Right atrium auricular region (tissue), 2 donors: ENCODE measurements around the gene GDPD5. TPM values are rescaled to one million over a fixed set of nuclear protein-coding genes. Genes with fewer than 3 reads are reported as not detected.

Source experiments
- DNase-seq: peaks from one replicate; pipeline ENCODE4 v3.0.0-alpha.2; 2019; ENCODE audit warnings: low spot score
- H3K27ac ChIP-seq, 2 donors: fragments of 200-600 bp; sonication (generic); 1 replicate in 1 of 2; 2 replicates in 1 of 2; pipeline ENCODE4 v1.5.1; 2016 to 2019
- H3K27me3 ChIP-seq, 2 donors: fragments of 200-600 bp; sonication (generic); one replicate each; pipeline versions ENCODE4 v1.5.1 to v1.6.0; 2017 to 2019
- H3K36me3 ChIP-seq: fragments of 200-600 bp; sonication (generic); one replicate; pipeline ENCODE4 v1.5.1; 2016
- H3K4me1 ChIP-seq, 2 donors: fragments of 200-600 bp; sonication (generic); one replicate each; pipeline versions ENCODE4 v1.5.1 to v1.6.0; 2017 to 2019
- H3K4me3 ChIP-seq, 2 donors: fragments of 200-600 bp; sonication (generic); 1 replicate in 1 of 2; 2 replicates in 1 of 2; pipeline ENCODE4 v1.5.1; 2017 to 2019; ENCODE audit warnings: mild to moderate bottlenecking in 1 of 2, moderate library complexity in 1 of 2
- H3K9me3 ChIP-seq, 2 donors: fragments of 200-600 bp; sonication (generic); one replicate each; pipeline ENCODE4 v1.5.1; 2019
- total RNA-seq, 2 donors: library from RNA; depleted of rRNA; stranded (reverse); fragments of >200 nt; gene quantifications; one replicate each; pipeline ENCODE4 v1.1.0, GENCODE V29; 2016
- TF ChIP-seq, protein P1 (sequence below), 2 donors: fragments of 200-600 bp; sonication (generic); IDR thresholded peaks; one replicate each; pipeline ENCODE4 v1.5.1; 2019; ENCODE audit warnings: antibody characterized with exemption in 2 of 2

Gene GDPD5
- total RNA-seq, 2 donors from 2014 or later: 3.5 to 6.1 TPM

- TF ChIP-seq, protein P1, sequence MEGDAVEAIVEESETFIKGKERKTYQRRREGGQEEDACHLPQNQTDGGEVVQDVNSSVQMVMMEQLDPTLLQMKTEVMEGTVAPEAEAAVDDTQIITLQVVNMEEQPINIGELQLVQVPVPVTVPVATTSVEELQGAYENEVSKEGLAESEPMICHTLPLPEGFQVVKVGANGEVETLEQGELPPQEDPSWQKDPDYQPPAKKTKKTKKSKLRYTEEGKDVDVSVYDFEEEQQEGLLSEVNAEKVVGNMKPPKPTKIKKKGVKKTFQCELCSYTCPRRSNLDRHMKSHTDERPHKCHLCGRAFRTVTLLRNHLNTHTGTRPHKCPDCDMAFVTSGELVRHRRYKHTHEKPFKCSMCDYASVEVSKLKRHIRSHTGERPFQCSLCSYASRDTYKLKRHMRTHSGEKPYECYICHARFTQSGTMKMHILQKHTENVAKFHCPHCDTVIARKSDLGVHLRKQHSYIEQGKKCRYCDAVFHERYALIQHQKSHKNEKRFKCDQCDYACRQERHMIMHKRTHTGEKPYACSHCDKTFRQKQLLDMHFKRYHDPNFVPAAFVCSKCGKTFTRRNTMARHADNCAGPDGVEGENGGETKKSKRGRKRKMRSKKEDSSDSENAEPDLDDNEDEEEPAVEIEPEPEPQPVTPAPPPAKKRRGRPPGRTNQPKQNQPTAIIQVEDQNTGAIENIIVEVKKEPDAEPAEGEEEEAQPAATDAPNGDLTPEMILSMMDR (IDR thresholded peaks at IDR 0.05): no peak
- no peak for DNase-seq
- Histone ChIP-seq H3K27ac (peak overlapping the region in 1 of 2 donors; percentile 58), H3K4me1 (peaks cover 0 to 10% of the 10 kb centered on the region in 2 donors), H3K9me3 (no peaks in the 10 kb centered on the region), H3K36me3 (no peaks in the 10 kb centered on the region), H3K27me3 (no peaks in the 10 kb centered on the region), H3K4me3 (no peak overlapping the region)
These were observed 27.0 kb downstream of the GDPD5 start for GRCh38 chr11:75498556-75499255.

DNA sequence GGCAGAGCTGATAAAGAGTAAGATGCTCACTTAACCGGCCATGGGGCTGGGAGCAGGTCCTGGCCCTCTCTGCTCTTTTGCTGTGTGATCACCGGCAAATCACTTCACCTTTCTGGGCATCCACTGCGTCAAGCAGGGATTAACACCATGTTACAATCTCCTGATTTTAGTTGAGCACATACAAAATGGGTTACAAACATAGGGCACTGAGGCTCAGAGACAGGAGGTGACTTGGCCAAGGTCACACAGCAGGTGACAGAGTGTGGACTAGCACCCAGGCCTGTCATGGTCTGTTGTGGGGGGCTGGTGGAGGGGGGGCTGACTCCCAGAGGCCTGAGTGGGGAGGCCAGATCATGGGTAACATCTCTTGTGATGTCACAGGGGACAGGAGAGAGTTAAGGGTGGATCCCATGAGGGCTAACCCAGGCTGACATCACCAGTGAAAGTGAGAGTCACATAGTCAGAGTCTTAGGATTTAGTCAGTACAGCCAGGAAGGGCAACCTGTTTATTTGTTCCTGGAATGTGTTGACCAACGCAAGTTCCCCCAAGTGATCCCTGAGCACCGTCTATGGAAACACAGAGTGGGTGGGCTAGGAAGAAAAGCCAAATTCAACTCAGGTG is 27.8 kb downstream of the GDPD5 start:
- TF ChIP-seq, protein P1 (IDR thresholded peaks at IDR 0.05): no peak
- no peak for DNase-seq
- no peak overlapping the region for H3K27ac ChIP-seq
- peaks cover 0 to 10% of the 10 kb centered on the region in 2 donors for H3K4me1 ChIP-seq
- no peak overlapping the region for H3K4me3 ChIP-seq
- no peaks in the 10 kb centered on the region for H3K27me3 ChIP-seq
- H3K9me3 ChIP-seq: no peaks in the 10 kb centered on the region
- no peaks in the 10 kb centered on the region for H3K36me3 ChIP-seq

- no peak for DNase-seq
- no peaks in the 10 kb centered on the region for H3K36me3 ChIP-seq
- no peaks in the 10 kb centered on the region for H3K27me3 ChIP-seq
- no peaks in the 10 kb centered on the region for H3K9me3 ChIP-seq
- H3K4me3 ChIP-seq: no peak overlapping the region
- TF ChIP-seq, protein P1 (IDR thresholded peaks at IDR 0.05): no peak
- H3K4me1 ChIP-seq: peaks cover 0 to 10% of the 10 kb centered on the region in 2 donors
- H3K27ac ChIP-seq: no peak overlapping the region
These were observed 29.4 kb downstream of the GDPD5 start for GRCh38 chr11:75496305-75496752.

DNA sequence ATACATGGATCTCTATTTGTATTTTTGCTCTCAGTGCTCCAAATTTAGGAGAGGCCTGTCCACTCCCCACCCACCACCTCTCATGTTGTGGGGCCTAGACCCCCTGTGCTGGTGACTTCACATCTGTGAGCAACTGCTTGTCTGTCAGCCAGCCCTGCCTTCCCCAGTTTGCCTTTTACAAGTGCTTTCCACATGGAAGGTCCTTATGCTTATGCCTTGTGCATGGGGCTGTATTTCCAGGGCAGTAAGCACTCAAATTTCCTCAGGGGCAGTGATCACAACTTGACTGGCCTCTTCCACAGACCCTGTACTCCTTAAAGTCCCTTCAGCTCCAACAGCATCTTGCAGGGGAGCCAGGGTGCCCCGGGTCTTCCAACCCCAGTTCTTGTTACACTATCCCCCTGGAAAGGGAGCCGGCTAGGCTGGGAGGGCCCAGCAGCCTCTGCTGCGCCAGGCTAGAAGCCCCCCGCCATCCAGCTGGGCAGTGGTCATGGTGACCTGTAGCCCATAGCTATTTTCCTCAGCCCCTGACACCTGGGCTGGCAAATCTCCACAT is 29.9 kb downstream of the GDPD5 start:
- no peaks in the 10 kb centered on the region for H3K9me3 ChIP-seq
- no peak for DNase-seq
- no peak overlapping the region for H3K4me3 ChIP-seq
- no peak overlapping the region for H3K27ac ChIP-seq
- TF ChIP-seq, protein P1 (IDR thresholded peaks at IDR 0.05): no peak
- no peaks in the 10 kb centered on the region for H3K27me3 ChIP-seq
- H3K36me3 ChIP-seq: no peaks in the 10 kb centered on the region
- H3K4me1 ChIP-seq: peaks cover 0 to 10% of the 10 kb centered on the region in 2 donors

GRCh38 chr11:75493626-75494025 is 32.1 kb downstream of the GDPD5 start:
- H3K27me3 ChIP-seq: no peaks in the 10 kb centered on the region
- H3K4me3 ChIP-seq: no peak overlapping the region
- no peaks in the 10 kb centered on the region for H3K36me3 ChIP-seq
- no peak for DNase-seq
- H3K9me3 ChIP-seq: no peaks in the 10 kb centered on the region
- TF ChIP-seq, protein P1 (IDR thresholded peaks at IDR 0.05): no peak
- no peak overlapping the region for H3K27ac ChIP-seq
- no peaks in the 10 kb centered on the region for H3K4me1 ChIP-seq
